ENCODE measurements around the gene TOR2A. TPM values are rescaled to one million over a fixed set of nuclear protein-coding genes. Genes with fewer than 3 reads are reported as not detected.

The TOR2A gene
- total and polyA plus RNA-seq, 2 experiments from 2014 or later: 16.8 to 28.8 TPM

- Histone ChIP-seq H3K27me3 (no peaks in the 10 kb centered on the region), H4K20me1 (ENCODE audit: insufficient read depth, poor library complexity, severe bottlenecking) (no peaks in the 10 kb centered on the region), H3K36me3 (replicated peaks; ENCODE audit: insufficient read depth, low read depth) (no peaks in the 10 kb centered on the region), H3K9me3 (ENCODE audit: low read depth) (no peaks in the 10 kb centered on the region), H3K9me2 (replicated peaks; ENCODE audit: insufficient read depth) (no peaks in the 10 kb centered on the region), H3K27ac (no peak overlapping the region), H3K4me2 (no peak overlapping the region), H3K4me3 (no peak overlapping the region), H2AFZ (no peak overlapping the region), H3K79me2 (no peaks in the 10 kb centered on the region), H3K4me1 (ENCODE audit: insufficient read depth) (no peaks in the 10 kb centered on the region)
- TF ChIP-seq EZH2 (IDR thresholded peaks at IDR 0.05; ENCODE audit: borderline replicate concordance): no peak
- TF ChIP-seq CTCF (IDR thresholded peaks at IDR 0.05; ENCODE audit: poor library complexity): no peak
- TF ChIP-seq EZH2phosphoT487 (IDR thresholded peaks at IDR 0.05; ENCODE audit: low read depth, severe bottlenecking, unreplicated experiment): no peak
- WGBS (ENCODE audit: low lambda C conversion rate, missing lambda C conversion rate): 83% methylated on average over 19 of the region's 20 CpGs
- no peak for DNase-seq (ENCODE audit: low spot score)
Measured at GRCh38 chr9:127780126-127780885, 45.2 kb upstream of the TOR2A start.

GRCh38 chr9:127779136-127779981, 44.3 kb upstream of the TOR2A start:
- H2AFZ ChIP-seq: no peak overlapping the region
- H3K36me3 ChIP-seq (replicated peaks; ENCODE audit: insufficient read depth, low read depth): no peaks in the 10 kb centered on the region
- no peaks in the 10 kb centered on the region for H3K4me1 ChIP-seq (ENCODE audit: insufficient read depth)
- H3K27me3 ChIP-seq: no peaks in the 10 kb centered on the region
- H3K27ac ChIP-seq: no peak overlapping the region
- 88% methylated on average over 17 of the region's 17 CpGs for WGBS (ENCODE audit: low lambda C conversion rate, missing lambda C conversion rate)
- H3K79me2 ChIP-seq: no peaks in the 10 kb centered on the region
- H3K4me3 ChIP-seq: no peak overlapping the region
- H3K9me3 ChIP-seq (ENCODE audit: low read depth): no peaks in the 10 kb centered on the region
- H4K20me1 ChIP-seq (ENCODE audit: insufficient read depth, poor library complexity, severe bottlenecking): no peaks in the 10 kb centered on the region
- no peak overlapping the region for H3K4me2 ChIP-seq
- H3K9me2 ChIP-seq (replicated peaks; ENCODE audit: insufficient read depth): no peaks in the 10 kb centered on the region
- TF ChIP-seq EZH2 (IDR thresholded peaks at IDR 0.05; ENCODE audit: borderline replicate concordance): no peak
- no peak for TF ChIP-seq EZH2phosphoT487 (IDR thresholded peaks at IDR 0.05; ENCODE audit: low read depth, severe bottlenecking, unreplicated experiment)
- TF ChIP-seq CTCF (IDR thresholded peaks at IDR 0.05; ENCODE audit: poor library complexity): no peak
- no peak for DNase-seq (ENCODE audit: low spot score)

- no peaks in the 10 kb centered on the region for H4K20me1 ChIP-seq (ENCODE audit: insufficient read depth, poor library complexity, severe bottlenecking)
- no peaks in the 10 kb centered on the region for H3K9me2 ChIP-seq (replicated peaks; ENCODE audit: insufficient read depth)
- no peaks in the 10 kb centered on the region for H3K9me3 ChIP-seq (ENCODE audit: low read depth)
- H3K27ac ChIP-seq: no peak within 1 kb of the TSS
- TF ChIP-seq EZH2 (IDR thresholded peaks at IDR 0.05; ENCODE audit: borderline replicate concordance) (no peak), CTCF (IDR thresholded peaks at IDR 0.05; ENCODE audit: poor library complexity) (no peak), EZH2phosphoT487 (IDR thresholded peaks at IDR 0.05; ENCODE audit: low read depth, severe bottlenecking, unreplicated experiment) (no peak)
- no peaks in the 10 kb centered on the region for H3K4me1 ChIP-seq (ENCODE audit: insufficient read depth)
- no peak within 1 kb of the TSS for H3K4me3 ChIP-seq
- 68% methylated on average over 11 of the region's 13 CpGs for WGBS (ENCODE audit: low lambda C conversion rate, missing lambda C conversion rate)
- no peaks in the 10 kb centered on the region for H3K36me3 ChIP-seq (replicated peaks; ENCODE audit: insufficient read depth, low read depth)
- no peaks in the 10 kb centered on the region for H3K79me2 ChIP-seq
- no peak within 1 kb of the TSS for H2AFZ ChIP-seq
- DNase-seq (ENCODE audit: low spot score): no peak
- H3K4me2 ChIP-seq: no peak within 1 kb of the TSS
- no peaks in the 10 kb centered on the region for H3K27me3 ChIP-seq
Measured at GRCh38 chr9:127778280-127779135, 43.4 kb upstream of the TOR2A start, which contains the start of gene SH2D3C. Gene SH2D3C, minus strand, starts transcription at chr9:127778666. Its CDS starts 39 bp downstream, at chr9:127778627.

Measured in hepatocyte (in vitro differentiated cells).